ENCODE measurements around the gene CLEC19A. TPM values are rescaled to one million over a fixed set of nuclear protein-coding genes. Genes with fewer than 3 reads are reported as not detected.

The CLEC19A gene
- total RNA-seq, 2 donors from 2014 or later: 0.23 TPM

DNA sequence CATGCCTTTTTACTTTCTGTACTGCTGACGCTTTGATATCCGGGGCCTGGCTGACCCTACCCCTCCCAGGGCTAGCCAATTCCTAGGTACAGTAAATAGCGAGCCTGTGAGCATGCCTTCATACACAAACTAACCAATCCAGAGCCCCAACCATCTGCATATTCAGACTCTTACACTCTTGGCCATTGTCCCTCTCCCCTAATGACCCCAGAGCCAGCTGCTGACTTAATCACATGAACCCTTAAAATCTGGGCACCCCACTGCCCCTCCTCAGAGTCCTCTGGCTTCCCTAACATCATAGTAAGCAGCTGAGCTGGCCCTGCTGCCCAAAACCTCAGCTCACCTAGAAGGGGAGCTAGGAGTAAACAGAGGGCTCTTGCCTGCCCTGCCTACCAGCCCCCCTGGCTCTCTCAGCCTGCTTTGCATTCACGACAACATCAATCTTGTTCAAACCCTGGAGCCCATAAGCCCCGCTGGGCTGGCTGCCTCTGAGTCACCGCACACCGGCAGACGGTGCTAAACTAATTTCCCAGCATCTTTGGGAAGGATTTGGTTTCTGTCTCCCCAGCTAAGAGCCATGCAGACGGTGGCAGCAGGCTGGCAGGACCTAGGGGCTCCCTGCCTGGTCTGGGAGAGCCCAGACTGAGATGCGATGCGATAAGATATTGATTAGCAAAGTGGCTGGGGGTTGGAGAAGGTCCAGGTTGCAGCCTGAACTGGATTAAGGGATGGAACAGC is 63.2 kb downstream of the CLEC19A start:
- Histone ChIP-seq H3K27me3 (replicated peaks; ENCODE audit: insufficient read depth) (no peaks in the 10 kb centered on the region), H3K9me3 (no peaks in the 10 kb centered on the region), H3K27ac (no peak overlapping the region), H3K4me1 (replicated peaks) (no peaks in the 10 kb centered on the region), H3K36me3 (no peaks in the 10 kb centered on the region), H3K4me3 (no peak overlapping the region)
- intact Hi-C loops (cut with DNase I): no loop called here
- TF ChIP-seq, protein P1, sequence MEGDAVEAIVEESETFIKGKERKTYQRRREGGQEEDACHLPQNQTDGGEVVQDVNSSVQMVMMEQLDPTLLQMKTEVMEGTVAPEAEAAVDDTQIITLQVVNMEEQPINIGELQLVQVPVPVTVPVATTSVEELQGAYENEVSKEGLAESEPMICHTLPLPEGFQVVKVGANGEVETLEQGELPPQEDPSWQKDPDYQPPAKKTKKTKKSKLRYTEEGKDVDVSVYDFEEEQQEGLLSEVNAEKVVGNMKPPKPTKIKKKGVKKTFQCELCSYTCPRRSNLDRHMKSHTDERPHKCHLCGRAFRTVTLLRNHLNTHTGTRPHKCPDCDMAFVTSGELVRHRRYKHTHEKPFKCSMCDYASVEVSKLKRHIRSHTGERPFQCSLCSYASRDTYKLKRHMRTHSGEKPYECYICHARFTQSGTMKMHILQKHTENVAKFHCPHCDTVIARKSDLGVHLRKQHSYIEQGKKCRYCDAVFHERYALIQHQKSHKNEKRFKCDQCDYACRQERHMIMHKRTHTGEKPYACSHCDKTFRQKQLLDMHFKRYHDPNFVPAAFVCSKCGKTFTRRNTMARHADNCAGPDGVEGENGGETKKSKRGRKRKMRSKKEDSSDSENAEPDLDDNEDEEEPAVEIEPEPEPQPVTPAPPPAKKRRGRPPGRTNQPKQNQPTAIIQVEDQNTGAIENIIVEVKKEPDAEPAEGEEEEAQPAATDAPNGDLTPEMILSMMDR (IDR thresholded peaks at IDR 0.05): no peak
- TF ChIP-seq POLR2A (IDR thresholded peaks at IDR 0.05) (no peak), POLR2AphosphoS5 (IDR thresholded peaks at IDR 0.05) (no peak)
- WGBS: 29% methylated on average over 10 of the region's 11 CpGs
- no peak for DNase-seq (ENCODE audit: low spot score)

GRCh38 chr16:19354371-19354770 is 68.8 kb downstream of the CLEC19A start:
- no peaks in the 10 kb centered on the region for H3K36me3 ChIP-seq
- WGBS: 27% methylated on average over 2 of the region's 2 CpGs
- no peaks in the 10 kb centered on the region for H3K27me3 ChIP-seq (replicated peaks; ENCODE audit: insufficient read depth)
- no peak for DNase-seq (ENCODE audit: low spot score)
- no peaks in the 10 kb centered on the region for H3K9me3 ChIP-seq
- no peak overlapping the region for H3K4me3 ChIP-seq
- H3K4me1 ChIP-seq (replicated peaks): no peaks in the 10 kb centered on the region
- TF ChIP-seq POLR2AphosphoS5 (IDR thresholded peaks at IDR 0.05): no peak
- TF ChIP-seq POLR2A (IDR thresholded peaks at IDR 0.05): no peak
- TF ChIP-seq, protein P1 (IDR thresholded peaks at IDR 0.05): no peak
- intact Hi-C loops (cut with DNase I): no loop called here
- no peak overlapping the region for H3K27ac ChIP-seq

DNA sequence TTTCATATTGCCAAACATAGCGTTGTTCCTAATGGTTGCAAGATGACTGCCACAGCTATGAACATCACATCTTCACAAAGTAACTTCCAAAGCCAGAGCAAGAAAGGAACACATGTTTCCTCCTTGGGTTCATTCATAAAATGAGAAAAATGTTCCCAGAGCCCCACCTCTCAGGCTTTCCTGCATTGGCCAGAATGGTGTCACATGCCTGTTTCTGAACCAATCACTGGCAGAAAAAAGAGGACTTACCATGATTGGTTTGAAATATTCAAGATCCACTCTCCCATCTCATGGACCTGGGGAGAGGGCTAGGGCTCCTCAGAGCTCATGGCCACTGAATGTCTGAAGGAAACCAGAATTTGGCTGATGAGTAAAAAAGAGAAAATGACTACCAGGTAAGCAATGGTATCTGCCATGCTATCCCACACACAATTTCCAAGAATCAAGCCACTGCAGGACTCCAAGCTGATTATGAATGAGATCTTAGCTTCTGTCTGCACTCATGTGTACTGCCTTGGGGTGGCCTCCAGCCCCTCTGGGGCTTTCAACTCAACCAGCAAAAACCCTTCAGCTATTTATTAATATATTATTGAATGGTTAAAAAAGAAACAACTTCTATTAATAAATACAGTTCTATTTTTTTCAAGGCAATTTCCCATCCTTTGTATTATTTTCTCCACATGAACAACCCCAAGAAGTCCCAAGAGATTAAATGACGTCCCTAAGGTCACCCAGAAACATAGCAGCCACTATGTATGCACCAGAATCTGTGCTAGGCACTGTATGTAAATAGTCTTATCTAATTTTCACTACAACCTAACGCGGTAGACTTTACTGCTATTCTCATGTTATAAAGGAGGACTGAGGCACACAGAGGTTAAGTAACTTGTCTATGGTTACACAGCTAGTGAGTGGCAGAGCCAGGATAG is 70.8 kb downstream of the CLEC19A start:
- intact Hi-C loops (cut with DNase I): no loop called here
- 79% methylated on average over 4 of the region's 4 CpGs for WGBS
- no peak for TF ChIP-seq POLR2A (IDR thresholded peaks at IDR 0.05)
- no peak for TF ChIP-seq POLR2AphosphoS5 (IDR thresholded peaks at IDR 0.05)
- TF ChIP-seq, protein P1 (IDR thresholded peaks at IDR 0.05): no peak
- Histone ChIP-seq H3K4me1 (replicated peaks) (no peaks in the 10 kb centered on the region), H3K36me3 (no peaks in the 10 kb centered on the region), H3K9me3 (no peaks in the 10 kb centered on the region), H3K27me3 (replicated peaks; ENCODE audit: insufficient read depth) (no peaks in the 10 kb centered on the region), H3K27ac (no peak overlapping the region), H3K4me3 (no peak overlapping the region)
- no peak for DNase-seq (ENCODE audit: low spot score)

- DNase-seq (ENCODE audit: low spot score): no peak
- intact Hi-C loops (cut with DNase I): no loop called here
- no peaks in the 10 kb centered on the region for H3K27me3 ChIP-seq (replicated peaks; ENCODE audit: insufficient read depth)
- no peaks in the 10 kb centered on the region for H3K4me1 ChIP-seq (replicated peaks)
- H3K36me3 ChIP-seq: no peaks in the 10 kb centered on the region
- H3K4me3 ChIP-seq: no peak overlapping the region
- TF ChIP-seq POLR2A (IDR thresholded peaks at IDR 0.05) (no peak), POLR2AphosphoS5 (IDR thresholded peaks at IDR 0.05) (no peak)
- TF ChIP-seq, protein P1 (IDR thresholded peaks at IDR 0.05): no peak
- H3K27ac ChIP-seq: no peak overlapping the region
- no peaks in the 10 kb centered on the region for H3K9me3 ChIP-seq
- WGBS: 94% methylated on average over 2 of the region's 2 CpGs
These were observed 74.0 kb downstream of the CLEC19A start for GRCh38 chr16:19359556-19359955.

Other genes with a start within 250 kb of the CLEC19A start
- gene COQ7, start 218.1 kb upstream of the CLEC19A start, total RNA-seq: 10 to 100 TPM; 31.1 to 32.4 TPM
- 10 to 100 TPM; 56.6 to 66.4 TPM for gene ITPRIPL2, start 171.8 kb upstream of the CLEC19A start, total RNA-seq
- 10 to 100 TPM; 24.3 to 32.4 TPM for gene SYT17, start 117.5 kb upstream of the CLEC19A start, total RNA-seq
- gene TMC5, start 132.2 kb downstream of the CLEC19A start, total RNA-seq: 10 to 100 TPM; 24.5 to 54.8 TPM
- 10 to 100 TPM; 67.8 to 92.1 TPM for gene GDE1, start 236.4 kb downstream of the CLEC19A start, total RNA-seq
- 10 to 100 TPM; 13.8 to 20.7 TPM for gene CCP110, start 238.2 kb downstream of the CLEC19A start, total RNA-seq

Data from prostate gland (tissue), 2 donors.